GM12878 (cell line): ENCODE measurements around the gene LIMS2. TPM values are rescaled to one million over a fixed set of nuclear protein-coding genes. Genes with fewer than 3 reads are reported as not detected.

Source experiments
- ATAC-seq: fragments of 200-7000 bp; cut with Tn5 transposase; 3 replicates; pipeline ENCODE4 v1.9.1; 2020; ENCODE audit warnings: mild to moderate bottlenecking, moderate library complexity
- BruUV-seq: library from RNA; stranded (reverse); fragments of 400-500 nt; replicated peaks from 2 replicates; lab custom pipeline; 2021; lab: Mats Ljungman, UMichigan
- CTCF ChIA-PET: fragments of 300-600 bp; sonication (Branson Sonifier 250); formaldehyde crosslinking; extraction: SDS; loops from one replicate; lab custom pipeline; 2021; ENCODE audit warnings: inconsistent platforms; lab: Yijun Ruan, JAX
- POLR2A ChIA-PET: fragments of 350-600 bp; formaldehyde crosslinking; extraction: SDS; loops from one replicate; lab custom pipeline; 2021; ENCODE audit warnings: inconsistent platforms; lab: Charles Lee
- RAD21 ChIA-PET: fragments of 300-600 bp; sonication (Branson Sonifier 250); formaldehyde crosslinking; loops from one replicate; lab custom pipeline; 2023; ENCODE audit warnings: antibody characterized with exemption; ENCODE audit not compliant: unreplicated experiment; lab: Charles Lee
- SMC1A ChIA-PET: fragments of 300-600 bp; sonication (Branson Sonifier 250); formaldehyde crosslinking; loops from one replicate; lab custom pipeline; 2023; ENCODE audit not compliant: unreplicated experiment, uncharacterized antibody; lab: Charles Lee
- DNase-seq: peaks from one replicate; pipeline ENCODE4 v3.0.0-alpha.2; 2011; ENCODE audit warnings: low read depth, low spot score
- FAIRE-seq: peaks from 3 replicates; lab custom pipeline; 2011; peaks lifted over from hg19 to GRCh38; lab: Jason Lieb, UNC
- H2AFZ ChIP-seq: 2 replicates; pipeline ENCODE4 v1.6.0; 2011; ENCODE audit warnings: low read depth, low read length, control low read depth; ENCODE audit not compliant: control insufficient read depth
- H3K27ac ChIP-seq: 2 replicates; pipeline ENCODE4 v1.5.1; 2011; ENCODE audit warnings: control low read depth; ENCODE audit not compliant: control insufficient read depth, insufficient read depth
- H3K27me3 ChIP-seq, 2 experiments: replicated peaks in 1 of 2; 2 replicates each; pipeline versions ENCODE4 v1.6.0 to v1.6.1; 2011; ENCODE audit warnings: low read length in 1 of 2; ENCODE audit not compliant: control insufficient read depth in 2 of 2, insufficient read depth in 2 of 2
- H3K36me3 ChIP-seq, 2 experiments: 2 replicates each; pipeline ENCODE4 v1.5.1; 2011; ENCODE audit warnings: low read length in 1 of 2; ENCODE audit not compliant: control insufficient read depth in 2 of 2, insufficient read depth in 2 of 2
- H3K4me1 ChIP-seq: 2 replicates; pipeline ENCODE4 v1.6.1; 2011; ENCODE audit warnings: mild to moderate bottlenecking, low read length, moderate library complexity, mixed read lengths; ENCODE audit not compliant: control insufficient read depth, insufficient read depth
- H3K4me2 ChIP-seq: 2 replicates; pipeline ENCODE4 v1.6.0; 2011; ENCODE audit warnings: control low read depth; ENCODE audit not compliant: control insufficient read depth, insufficient read depth
- H3K4me3 ChIP-seq: fragments of 200-600 bp; sonication (generic); 2 replicates; pipeline ENCODE4 v1.5.1; 2016
- H3K79me2 ChIP-seq: 2 replicates; pipeline ENCODE4 v1.6.0; 2011; ENCODE audit warnings: low read length; ENCODE audit not compliant: control insufficient read depth, insufficient read depth
- H3K9ac ChIP-seq: 2 replicates; pipeline ENCODE4 v1.8.0; 2011; ENCODE audit warnings: low read length, control low read depth, mixed read lengths; ENCODE audit not compliant: control insufficient read depth, insufficient read depth
- H3K9me3 ChIP-seq: replicated peaks from 3 replicates; pipeline ENCODE4 v1.5.1; 2011; ENCODE audit warnings: mild to moderate bottlenecking, low read length; ENCODE audit not compliant: control insufficient read depth, insufficient read depth
- H4K20me1 ChIP-seq: 2 replicates; pipeline ENCODE4 v1.6.0; 2011; ENCODE audit not compliant: control insufficient read depth, insufficient read depth
- CBFB ChIP-seq: IDR thresholded peaks from 2 replicates; pipeline ENCODE4 v1.6.1; 2016; ENCODE audit warnings: antibody characterized with exemption, low read depth
- ESRRA ChIP-seq: IDR thresholded peaks from 2 replicates; pipeline ENCODE4 v1.6.1; 2012; ENCODE audit warnings: mild to moderate bottlenecking, low read length, improper control_type of control experiment
- HDGF ChIP-seq: fragments of 450-650 bp; IDR thresholded peaks from 2 replicates; pipeline ENCODE4 v1.6.1; 2016; ENCODE audit warnings: antibody characterized with exemption
- NR2F1 ChIP-seq: fragments of 450-650 bp; conservative IDR thresholded peaks from 2 replicates; pipeline ENCODE4 v1.6.1; 2017; ENCODE audit warnings: mild to moderate bottlenecking
- POU2F2 ChIP-seq: IDR thresholded peaks from 3 replicates; pipeline ENCODE4 v1.6.1; 2011; ENCODE audit warnings: low read depth, mild to moderate bottlenecking, low read length, borderline replicate concordance
- RUNX3 ChIP-seq: IDR thresholded peaks from 2 replicates; pipeline ENCODE4 v1.6.1; 2012; ENCODE audit warnings: low read length, inconsistent platforms
- SREBF2 ChIP-seq: IDR thresholded peaks from 2 replicates; pipeline ENCODE4 v1.6.1; 2012; ENCODE audit warnings: mild to moderate bottlenecking, low read length
- SRF ChIP-seq, 2 experiments: IDR thresholded peaks; 2 replicates each; pipeline ENCODE4 v1.6.1; 2011; ENCODE audit warnings: low read depth in 2 of 2, low read length in 2 of 2, mild to moderate bottlenecking in 1 of 2, moderate library complexity in 1 of 2
- STAT1 ChIP-seq: fragments of 450-650 bp; conservative IDR thresholded peaks from 2 replicates; pipeline ENCODE4 v1.6.1; 2014; ENCODE audit warnings: antibody characterized with exemption, mild to moderate bottlenecking
- ZZZ3 ChIP-seq: IDR thresholded peaks from 2 replicates; pipeline ENCODE4 v1.6.1; 2011; ENCODE audit warnings: low read depth; ENCODE audit not compliant: control insufficient read depth, insufficient read length
- WGBS: methylation state at CpG from one replicate; pipeline ENCODE4 v1.1.6; 2016; ENCODE audit warnings: low lambda C conversion rate; ENCODE audit not compliant: insufficient replicate concordance, insufficient coverage; ENCODE audit errors: missing lambda C conversion rate; 5-methylcytosine and 5-hydroxymethylcytosine counted together
- in situ Hi-C: fragments of 300-500 bp; cut with MboI; formaldehyde crosslinking; loops from 9 replicates; pipeline ENCODE4 v1.14.3; 2018; ENCODE audit warnings: mixed read lengths
- intact Hi-C: fragments of 100-400 bp; cut with micrococcal nuclease; formaldehyde crosslinking; loops from one replicate; pipeline ENCODE4 v1.14.2; 2022; ENCODE audit not compliant: unreplicated experiment
- polyA plus RNA-seq, 11 experiments: library from polyadenylated mRNA; depleted of rRNA in 4 of 11; unstranded in 6 of 11; stranded (reverse) in 5 of 11; fragments of >200 nt; fragmentation: Nextera tagmentation in 4 of 11; fragmentation: Illumina TruSeq in 1 of 11; extraction: Ambion mirVana in 4 of 11; extraction: Trizol in 1 of 11; gene quantifications; 1 replicate in 1 of 11; 2 replicates in 10 of 11; pipeline versions ENCODE4 v1.2.1 to v1.2.3, GENCODE V29; 2011 to 2016; ENCODE audit warnings: inconsistent platforms in 2 of 11, missing spikeins in 2 of 11, low read depth in 1 of 11
- total RNA-seq, 4 experiments: library from RNA; depleted of rRNA in 3 of 4; stranded (reverse); fragments of >200 nt in 3 of 4; fragmentation: Illumina TruSeq in 1 of 4; extraction: Trizol in 1 of 4; gene quantifications; 2 replicates each; pipeline versions ENCODE4 v1.2.1 to v1.2.3, GENCODE V29; 2013 to 2021
- TF ChIP-seq, protein P1 (sequence below), 3 experiments: IDR thresholded peaks in 2 of 3; conservative IDR thresholded peaks in 1 of 3; 2 replicates each; pipeline ENCODE4 v1.5.1; 2011; ENCODE audit warnings: low read depth in 3 of 3, low read length in 3 of 3, mild to moderate bottlenecking in 3 of 3, control low read depth in 2 of 3, moderate library complexity in 2 of 3, inconsistent platforms in 1 of 3, mixed read lengths in 1 of 3; ENCODE audit not compliant: control insufficient read depth in 2 of 3, insufficient read depth in 1 of 3; ENCODE audit errors: extremely low read depth in 1 of 3
- TF ChIP-seq, protein P2 (sequence below): fragments of 450-650 bp; IDR thresholded peaks from 2 replicates; pipeline ENCODE4 v1.6.1; 2017; ENCODE audit warnings: mild to moderate bottlenecking, low read depth, inconsistent platforms; ENCODE audit not compliant: poor library complexity, severe bottlenecking

LIMS2 gene
- total and polyA plus RNA-seq, 10 of the 15 experiments (the other 5 are each of a cell fraction or from before 2014, with no cell fraction given): 0.06 to 0.81 (median 0.16) TPM; not detected in 2

DNA sequence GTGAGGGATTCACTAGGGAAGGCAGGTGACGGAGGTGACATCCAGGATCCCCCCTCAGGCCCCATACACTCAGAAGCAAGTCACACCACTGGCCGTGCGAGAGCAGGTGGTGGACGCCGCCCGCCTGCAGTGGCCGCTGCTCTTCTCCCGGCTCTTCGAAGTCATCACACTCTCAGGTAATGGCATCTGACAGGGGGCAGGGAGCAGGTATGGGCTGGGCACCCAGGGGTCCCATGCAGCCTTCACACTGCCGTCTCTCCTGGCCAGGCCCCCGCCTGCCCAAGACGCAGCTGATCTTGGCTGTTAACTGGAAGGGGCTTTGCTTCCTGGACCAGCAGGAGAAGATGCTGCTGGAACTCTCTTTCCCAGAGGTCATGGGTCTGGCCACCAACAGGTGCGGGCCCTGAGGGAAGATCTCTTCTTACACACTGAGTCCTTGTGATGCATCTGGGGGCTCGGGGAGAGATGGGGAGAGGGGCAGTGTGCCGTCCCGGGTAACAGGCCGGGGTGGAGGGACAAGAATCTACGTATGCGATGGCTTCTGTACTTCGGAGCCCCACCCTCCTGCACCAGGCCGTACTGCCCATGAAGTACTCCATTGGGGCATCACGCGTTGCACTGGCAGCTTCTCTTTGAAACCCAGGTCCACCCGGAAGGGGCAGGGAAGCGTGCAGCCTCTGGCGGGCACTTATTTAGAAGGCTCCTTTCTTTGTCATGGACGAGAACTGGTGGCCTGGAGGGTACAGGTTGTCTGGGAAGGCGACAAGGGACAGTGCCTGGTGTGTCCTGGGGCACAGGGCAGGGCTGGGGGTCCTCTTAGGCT lies 48.2 kb downstream of the LIMS2 start:
- H3K4me2 ChIP-seq: no peak overlapping the region
- 73% methylated on average over 26 of the region's 28 CpGs for WGBS
- RAD21 ChIA-PET: no interaction called here
- ATAC-seq: no peak
- SMC1A ChIA-PET: no interaction called here
- H3K79me2 ChIP-seq: no peaks in the 10 kb centered on the region
- no peaks in the 10 kb centered on the region for H3K27me3 ChIP-seq
- no peaks in the 10 kb centered on the region for H3K36me3 ChIP-seq
- intact Hi-C loops (no loop called here), in situ Hi-C loops (no loop called here)
- DNase-seq: no peak
- no peak overlapping the region for H2AFZ ChIP-seq
- no peak overlapping the region for H3K9ac ChIP-seq
- POLR2A ChIA-PET: no interaction called here
- H3K4me1 ChIP-seq: no peaks in the 10 kb centered on the region
- no TSS peak for BruUV-seq
- H3K9me3 ChIP-seq: no peaks in the 10 kb centered on the region
- CTCF ChIA-PET: no interaction called here
- no peaks in the 10 kb centered on the region for H4K20me1 ChIP-seq
- H3K27ac ChIP-seq: no peak overlapping the region
- no peak for TF ChIP-seq HDGF
- TF ChIP-seq ESRRA: no peak
- TF ChIP-seq CBFB: no peak
- TF ChIP-seq POU2F2: no peak
- no peak for TF ChIP-seq SREBF2
- TF ChIP-seq RUNX3: no peak
- TF ChIP-seq STAT1: no peak
- TF ChIP-seq NR2F1: no peak
- TF ChIP-seq, protein P1, sequence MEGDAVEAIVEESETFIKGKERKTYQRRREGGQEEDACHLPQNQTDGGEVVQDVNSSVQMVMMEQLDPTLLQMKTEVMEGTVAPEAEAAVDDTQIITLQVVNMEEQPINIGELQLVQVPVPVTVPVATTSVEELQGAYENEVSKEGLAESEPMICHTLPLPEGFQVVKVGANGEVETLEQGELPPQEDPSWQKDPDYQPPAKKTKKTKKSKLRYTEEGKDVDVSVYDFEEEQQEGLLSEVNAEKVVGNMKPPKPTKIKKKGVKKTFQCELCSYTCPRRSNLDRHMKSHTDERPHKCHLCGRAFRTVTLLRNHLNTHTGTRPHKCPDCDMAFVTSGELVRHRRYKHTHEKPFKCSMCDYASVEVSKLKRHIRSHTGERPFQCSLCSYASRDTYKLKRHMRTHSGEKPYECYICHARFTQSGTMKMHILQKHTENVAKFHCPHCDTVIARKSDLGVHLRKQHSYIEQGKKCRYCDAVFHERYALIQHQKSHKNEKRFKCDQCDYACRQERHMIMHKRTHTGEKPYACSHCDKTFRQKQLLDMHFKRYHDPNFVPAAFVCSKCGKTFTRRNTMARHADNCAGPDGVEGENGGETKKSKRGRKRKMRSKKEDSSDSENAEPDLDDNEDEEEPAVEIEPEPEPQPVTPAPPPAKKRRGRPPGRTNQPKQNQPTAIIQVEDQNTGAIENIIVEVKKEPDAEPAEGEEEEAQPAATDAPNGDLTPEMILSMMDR (IDR thresholded peaks at IDR 0.05 in 2 of 3, conservative IDR thresholded peaks at IDR 0.05 in 1 of 3; ENCODE audit: control insufficient read depth in 2 of 3, extremely low read depth in 1 of 3, insufficient read depth in 1 of 3, low read depth in 3 of 3, low read length in 3 of 3): no peak
- TF ChIP-seq ZZZ3: no peak
- TF ChIP-seq, protein P2, sequence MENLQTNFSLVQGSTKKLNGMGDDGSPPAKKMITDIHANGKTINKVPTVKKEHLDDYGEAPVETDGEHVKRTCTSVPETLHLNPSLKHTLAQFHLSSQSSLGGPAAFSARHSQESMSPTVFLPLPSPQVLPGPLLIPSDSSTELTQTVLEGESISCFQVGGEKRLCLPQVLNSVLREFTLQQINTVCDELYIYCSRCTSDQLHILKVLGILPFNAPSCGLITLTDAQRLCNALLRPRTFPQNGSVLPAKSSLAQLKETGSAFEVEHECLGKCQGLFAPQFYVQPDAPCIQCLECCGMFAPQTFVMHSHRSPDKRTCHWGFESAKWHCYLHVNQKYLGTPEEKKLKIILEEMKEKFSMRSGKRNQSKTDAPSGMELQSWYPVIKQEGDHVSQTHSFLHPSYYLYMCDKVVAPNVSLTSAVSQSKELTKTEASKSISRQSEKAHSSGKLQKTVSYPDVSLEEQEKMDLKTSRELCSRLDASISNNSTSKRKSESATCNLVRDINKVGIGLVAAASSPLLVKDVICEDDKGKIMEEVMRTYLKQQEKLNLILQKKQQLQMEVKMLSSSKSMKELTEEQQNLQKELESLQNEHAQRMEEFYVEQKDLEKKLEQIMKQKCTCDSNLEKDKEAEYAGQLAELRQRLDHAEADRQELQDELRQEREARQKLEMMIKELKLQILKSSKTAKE: no peak
- TF ChIP-seq SRF (IDR thresholded peaks at IDR 0.05; ENCODE audit: low read depth in 2 of 2, low read length in 2 of 2): no peak
- no peak overlapping the region for H3K4me3 ChIP-seq
- no peak for FAIRE-seq
